ENCODE results near the gene VWA5B1. TPM values are rescaled to one million over a fixed set of nuclear protein-coding genes. Genes with fewer than 3 reads are reported as not detected.

Gene VWA5B1
- total RNA-seq, 2 experiments from 2014 or later, result not detected

DNA sequence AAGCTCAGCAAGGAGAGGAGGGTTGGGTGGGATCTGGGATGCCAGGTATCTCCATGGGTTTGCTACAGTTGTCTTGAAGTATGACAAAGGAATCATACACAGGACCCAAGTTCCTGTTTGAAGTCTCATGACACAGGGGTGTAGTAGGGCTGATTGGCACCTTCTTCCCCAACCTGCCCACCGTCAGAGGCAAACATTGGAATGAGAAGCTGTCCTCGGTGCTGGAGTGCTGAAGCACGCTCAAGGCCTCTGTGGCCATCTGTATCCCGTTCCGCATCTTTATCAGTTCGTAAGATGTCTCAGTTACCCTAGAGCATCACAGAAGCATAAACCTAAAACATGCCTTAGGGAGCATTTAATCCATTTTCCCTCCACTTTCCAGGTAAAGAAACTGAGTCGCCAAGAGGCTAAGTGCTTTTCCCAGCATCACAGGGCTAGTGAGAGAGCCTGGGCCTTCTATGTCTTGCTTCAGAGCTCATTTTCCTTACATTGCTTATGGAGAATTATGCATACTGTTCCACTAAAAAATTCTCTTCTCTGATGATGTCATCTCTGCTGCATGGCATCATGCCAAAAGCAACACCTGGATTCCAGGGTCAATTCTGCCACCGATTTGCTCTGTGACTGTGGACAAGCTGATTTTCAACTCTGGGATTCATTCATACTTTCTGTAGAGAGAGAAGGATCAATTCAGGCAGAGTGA lies 34.2 kb downstream of the VWA5B1 start:
- Mint-ChIP-seq H3K27ac (no peak overlapping the region), H3K27me3 (peaks cover 28% of the 10 kb centered on the region), H3K4me3 (no peak overlapping the region), H3K36me3 (ENCODE audit: low read depth) (no peaks in the 10 kb centered on the region), H3K4me1 (ENCODE audit: low read depth) (peaks cover 23% of the 10 kb centered on the region), H3K9me3 (no peaks in the 10 kb centered on the region)
- DNase-seq (no peak), ATAC-seq (no peak)
- TF ChIP-seq, protein P1, sequence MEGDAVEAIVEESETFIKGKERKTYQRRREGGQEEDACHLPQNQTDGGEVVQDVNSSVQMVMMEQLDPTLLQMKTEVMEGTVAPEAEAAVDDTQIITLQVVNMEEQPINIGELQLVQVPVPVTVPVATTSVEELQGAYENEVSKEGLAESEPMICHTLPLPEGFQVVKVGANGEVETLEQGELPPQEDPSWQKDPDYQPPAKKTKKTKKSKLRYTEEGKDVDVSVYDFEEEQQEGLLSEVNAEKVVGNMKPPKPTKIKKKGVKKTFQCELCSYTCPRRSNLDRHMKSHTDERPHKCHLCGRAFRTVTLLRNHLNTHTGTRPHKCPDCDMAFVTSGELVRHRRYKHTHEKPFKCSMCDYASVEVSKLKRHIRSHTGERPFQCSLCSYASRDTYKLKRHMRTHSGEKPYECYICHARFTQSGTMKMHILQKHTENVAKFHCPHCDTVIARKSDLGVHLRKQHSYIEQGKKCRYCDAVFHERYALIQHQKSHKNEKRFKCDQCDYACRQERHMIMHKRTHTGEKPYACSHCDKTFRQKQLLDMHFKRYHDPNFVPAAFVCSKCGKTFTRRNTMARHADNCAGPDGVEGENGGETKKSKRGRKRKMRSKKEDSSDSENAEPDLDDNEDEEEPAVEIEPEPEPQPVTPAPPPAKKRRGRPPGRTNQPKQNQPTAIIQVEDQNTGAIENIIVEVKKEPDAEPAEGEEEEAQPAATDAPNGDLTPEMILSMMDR (IDR thresholded peaks at IDR 0.05), result no peak
- ChIA-PET CTCF (interaction anchor here (1.0 to 1.5 kb wide), 3 partner anchors 46 to 105 kb away, joined by 3 to 4 read pairs (median 3); no protein-coding TSS in a partner anchor), POLR2A (no interaction called here)
- intact Hi-C loops (cut with micrococcal nuclease), result no loop called here

DNA sequence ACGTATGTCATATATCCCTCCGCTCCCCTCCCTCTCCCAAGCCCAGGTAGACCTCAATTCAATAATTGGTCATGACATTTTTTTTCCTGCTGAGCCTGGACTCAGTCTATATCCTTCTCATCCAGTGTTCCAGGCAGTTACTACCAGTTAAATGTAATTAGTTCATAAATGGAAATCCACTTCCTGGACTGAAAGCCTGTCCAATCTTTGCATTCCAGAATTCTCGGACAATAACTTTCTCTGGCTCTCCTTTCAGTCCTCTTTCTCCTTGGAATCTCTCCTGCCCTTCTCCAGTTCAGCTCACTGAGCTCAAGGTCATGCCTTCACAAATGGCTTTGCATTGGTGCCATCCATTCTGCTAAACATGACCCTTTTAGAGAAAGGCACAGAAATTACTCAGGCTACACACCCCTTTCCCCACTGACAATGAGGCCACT lies 34.8 kb downstream of the VWA5B1 start:
- Mint-ChIP-seq H3K27ac (no peak overlapping the region), H3K36me3 (ENCODE audit: low read depth) (no peaks in the 10 kb centered on the region), H3K4me3 (no peak overlapping the region), H3K4me1 (ENCODE audit: low read depth) (peaks cover 23% of the 10 kb centered on the region), H3K9me3 (no peaks in the 10 kb centered on the region), H3K27me3 (peaks cover 31% of the 10 kb centered on the region)
- ChIA-PET POLR2A (no interaction called here), CTCF (no interaction called here)
- intact Hi-C loops (cut with micrococcal nuclease), result no loop called here
- DNase-seq (no peak), ATAC-seq (no peak)
- TF ChIP-seq, protein P1 (IDR thresholded peaks at IDR 0.05), result no peak

DNA sequence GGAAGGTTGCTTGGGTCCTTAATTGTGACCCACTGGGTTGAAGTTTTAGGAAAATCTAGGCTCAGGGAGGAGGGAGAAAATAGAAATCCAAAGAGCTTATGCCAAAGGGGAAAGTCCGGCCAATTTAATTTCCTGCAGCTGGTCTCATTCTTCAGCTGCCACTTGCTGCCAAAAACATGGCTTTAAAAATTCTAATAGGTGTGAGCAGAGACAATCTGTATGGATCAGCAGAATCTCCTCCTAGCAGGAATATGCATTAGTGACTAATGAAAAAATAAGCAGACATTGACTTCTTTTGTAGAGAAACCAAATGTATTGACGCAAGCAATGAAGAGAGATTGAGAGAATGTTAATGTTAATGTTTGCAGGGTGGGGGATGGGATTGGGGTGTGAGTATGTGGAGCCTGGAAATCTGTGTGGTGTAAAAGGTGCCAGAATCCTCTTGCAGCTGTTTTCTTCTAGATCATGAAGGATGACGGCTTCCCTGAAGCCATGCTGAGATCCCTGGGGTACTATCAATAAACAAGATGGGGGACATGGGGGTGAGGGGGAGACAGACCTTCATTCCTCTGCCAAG lies 35.3 kb downstream of the VWA5B1 start:
- CTCF ChIA-PET, result no interaction called here
- POLR2A ChIA-PET, result no interaction called here
- ATAC-seq (no peak), DNase-seq (no peak)
- Mint-ChIP-seq H3K9me3 (no peaks in the 10 kb centered on the region), H3K4me3 (no peak overlapping the region), H3K27me3 (peaks cover 28% of the 10 kb centered on the region), H3K4me1 (ENCODE audit: low read depth) (peaks cover 20% of the 10 kb centered on the region), H3K36me3 (ENCODE audit: low read depth) (no peaks in the 10 kb centered on the region), H3K27ac (no peak overlapping the region)
- intact Hi-C loops (cut with micrococcal nuclease), result no loop called here
- TF ChIP-seq, protein P1 (IDR thresholded peaks at IDR 0.05), result no peak

DNA sequence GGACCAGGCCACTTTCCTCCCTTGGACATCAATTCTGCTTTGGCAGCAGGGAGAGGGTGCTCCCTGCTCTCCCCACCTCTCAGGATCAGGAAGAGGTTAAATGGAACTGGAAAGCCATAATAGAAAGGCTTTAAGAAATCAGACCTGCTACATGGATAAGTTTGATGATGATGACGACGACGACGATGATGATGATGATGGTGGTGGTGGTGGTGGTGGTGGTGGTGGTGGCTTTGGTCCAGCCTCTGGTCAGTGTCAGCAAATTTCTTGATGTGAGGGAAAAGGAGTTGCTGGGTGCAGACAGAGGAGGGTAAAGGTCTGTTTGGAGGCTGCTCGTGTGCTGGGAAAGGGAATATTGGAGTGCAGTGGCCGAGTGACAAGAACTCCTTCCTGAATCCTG lies 36.8 kb downstream of the VWA5B1 start:
- no peak for ATAC-seq

More for the DNA sequence above, 36.8 kb downstream of the VWA5B1 start:
- peaks cover 7% of the 10 kb centered on the region for H3K4me1 Mint-ChIP-seq (ENCODE audit: low read depth)
- TF ChIP-seq, protein P1 (IDR thresholded peaks at IDR 0.05), result no peak
- CTCF ChIA-PET, result no interaction called here
- intact Hi-C loops (cut with micrococcal nuclease), result no loop called here
- DNase-seq, result no peak
- H3K36me3 Mint-ChIP-seq (ENCODE audit: low read depth), result no peaks in the 10 kb centered on the region
- H3K4me3 Mint-ChIP-seq, result no peak overlapping the region
- no peak overlapping the region for H3K27ac Mint-ChIP-seq
- POLR2A ChIA-PET, result interaction anchor here (0.8 kb wide), 1 partner anchor 110 kb away, joined by 3 read pairs; no protein-coding TSS in a partner anchor
- H3K9me3 Mint-ChIP-seq, result no peaks in the 10 kb centered on the region
- peaks cover 24% of the 10 kb centered on the region for H3K27me3 Mint-ChIP-seq
